HG02571 (cell line): Measurements from ENCODE around the gene TCERG1.

ENCODE experiments used
- ATAC-seq: cut with Tn5 transposase; IDR thresholded peaks from one replicate; pipeline ENCODE4 v1.9.1; 2021; ENCODE audit warnings: mild to moderate bottlenecking, moderate library complexity; ENCODE audit not compliant: unreplicated experiment

The TCERG1 gene

GRCh38 chr5:146451411-146451810 is 4.3 kb downstream of the TCERG1 start:
- no peak for ATAC-seq

- no peak for ATAC-seq
Observed at GRCh38 chr5:146457431-146457830, 10.3 kb downstream of the TCERG1 start.

GRCh38 chr5:146458894-146459293 is 11.8 kb downstream of the TCERG1 start:
- no peak for ATAC-seq

GRCh38 chr5:146461319-146461718 is 14.2 kb downstream of the TCERG1 start:
- no peak for ATAC-seq

GRCh38 chr5:146463446-146463845 is 16.3 kb downstream of the TCERG1 start:
- ATAC-seq = no peak

- ATAC-seq = no peak
Observed at GRCh38 chr5:146466521-146467349, 19.6 kb downstream of the TCERG1 start.

- no peak for ATAC-seq
Observed at GRCh38 chr5:146467760-146468159, 20.6 kb downstream of the TCERG1 start.

GRCh38 chr5:146474065-146474464 is 26.9 kb downstream of the TCERG1 start:
- ATAC-seq = no peak

GRCh38 chr5:146475190-146475780 is 28.2 kb downstream of the TCERG1 start:
- no peak for ATAC-seq

- ATAC-seq = no peak
Observed at GRCh38 chr5:146475906-146476305, 28.8 kb downstream of the TCERG1 start.

- no peak for ATAC-seq
Observed at GRCh38 chr5:146482775-146483174, 35.6 kb downstream of the TCERG1 start.

GRCh38 chr5:146484714-146485391 is 37.7 kb downstream of the TCERG1 start:
- ATAC-seq = no peak

- ATAC-seq = no peak
Observed at GRCh38 chr5:146490089-146490843, 43.1 kb downstream of the TCERG1 start.

- ATAC-seq = no peak
Observed at GRCh38 chr5:146494656-146495055, 47.5 kb downstream of the TCERG1 start.

- ATAC-seq = no peak
Observed at GRCh38 chr5:146499680-146500079, 52.5 kb downstream of the TCERG1 start.

- no peak for ATAC-seq
Observed at GRCh38 chr5:146507428-146507827, 60.3 kb downstream of the TCERG1 start.

GRCh38 chr5:146510559-146511125 is 63.5 kb downstream of the TCERG1 start:
- ATAC-seq = no peak

- ATAC-seq = no peak
Observed at GRCh38 chr5:146513462-146513861, 66.3 kb downstream of the TCERG1 start.

GRCh38 chr5:146514575-146514974 is 67.4 kb downstream of the TCERG1 start:
- ATAC-seq = no peak

GRCh38 chr5:146515473-146516150 is 68.5 kb downstream of the TCERG1 start:
- ATAC-seq = no peak
